SH-SY5Y (cell line): Measurements from ENCODE around the gene TSEN54.

Experiments
- GATA2 ChIP-seq: IDR thresholded peaks from 2 replicates; pipeline ENCODE4 v1.6.1; 2011; ENCODE audit warnings: mild to moderate bottlenecking, low read depth, low read length
- GATA3 ChIP-seq: IDR thresholded peaks from 2 replicates; pipeline ENCODE4 v1.6.1; 2011; ENCODE audit warnings: low read depth, mild to moderate bottlenecking, low read length, moderate library complexity

Gene TSEN54

DNA sequence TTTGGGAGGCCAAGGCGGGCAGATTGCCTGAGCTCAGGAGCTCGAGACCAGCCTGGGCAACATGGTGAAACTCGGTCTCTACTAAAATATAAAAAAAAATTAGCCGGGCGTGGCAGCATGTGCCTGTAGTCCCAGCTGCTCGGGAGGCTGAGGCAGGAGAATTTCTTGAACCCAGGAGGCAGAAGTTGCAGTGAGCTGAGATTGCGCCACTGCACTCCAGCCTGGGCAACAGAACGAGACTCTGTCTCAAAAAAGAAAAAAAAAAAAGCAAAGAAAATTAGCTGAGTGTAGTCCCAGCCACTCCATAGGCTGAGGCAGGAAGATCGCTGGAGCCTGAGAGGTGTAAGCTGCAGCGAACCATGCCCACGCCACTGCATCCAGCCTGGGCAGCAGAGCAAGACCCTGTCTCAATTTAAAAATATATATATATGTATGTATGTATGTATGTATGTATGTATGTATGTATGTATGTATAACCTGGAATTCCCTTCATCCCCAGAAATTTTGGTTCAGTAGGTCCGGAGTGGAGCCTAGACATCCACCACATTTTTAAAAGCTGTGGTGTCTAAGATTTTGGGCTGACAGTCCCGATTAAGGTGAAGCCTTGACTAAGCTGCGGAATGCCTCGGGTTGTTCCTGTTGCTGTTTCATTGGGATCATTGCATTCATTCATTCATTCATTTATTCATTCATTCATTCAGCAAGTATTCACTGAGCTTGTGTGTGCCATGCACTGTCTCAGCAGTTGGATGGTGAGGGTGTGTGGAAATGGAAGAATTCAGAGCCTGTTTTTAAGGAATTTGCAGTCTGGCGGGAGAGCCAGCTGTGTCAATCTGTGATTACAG lies 34.0 kb upstream of the TSEN54 start:
- TF ChIP-seq GATA3: no peak
- no peak for TF ChIP-seq GATA2

DNA sequence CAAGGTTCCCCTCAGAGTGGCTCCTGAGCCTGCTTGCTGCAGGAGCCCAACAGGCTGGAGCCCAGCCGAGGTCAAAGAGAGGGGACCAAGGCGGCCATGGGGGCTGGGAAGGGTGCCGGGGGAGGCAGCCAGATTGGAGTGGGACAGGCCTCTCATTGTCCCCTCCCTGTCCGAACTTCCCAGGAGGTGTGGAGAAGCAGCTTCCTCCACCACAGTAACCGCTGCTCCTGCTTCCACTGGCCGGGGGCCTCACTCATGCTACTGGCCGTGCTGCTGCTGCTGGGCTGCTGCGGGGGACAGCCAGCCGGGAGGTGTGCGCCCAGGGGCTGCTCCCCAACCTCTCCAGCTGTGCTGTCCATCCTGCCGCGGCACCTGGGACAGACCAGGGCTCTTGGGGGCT lies 30.6 kb upstream of the TSEN54 start:
- TF ChIP-seq GATA2 (no peak), GATA3 (no peak)

DNA sequence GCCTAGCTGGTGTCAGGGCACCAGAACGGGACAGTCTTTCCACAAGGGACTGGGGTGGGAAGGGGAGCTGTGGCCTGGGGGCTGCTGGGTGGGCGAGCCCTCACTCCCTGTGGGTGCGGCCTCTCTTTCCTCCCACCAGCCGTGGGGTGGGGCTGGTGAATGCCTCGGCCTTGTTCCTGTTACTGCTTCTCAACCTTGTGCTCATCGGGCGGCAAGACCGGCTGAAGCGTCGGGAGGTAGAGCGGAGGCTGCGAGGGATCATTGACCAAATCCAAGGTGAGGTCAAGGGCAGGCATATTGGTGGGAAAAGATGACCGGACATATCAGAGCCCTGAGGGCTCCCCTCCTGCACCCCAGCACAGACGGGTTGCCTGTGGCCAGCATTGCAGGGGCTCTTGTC lies 30.2 kb upstream of the TSEN54 start:
- TF ChIP-seq GATA3: no peak
- TF ChIP-seq GATA2: no peak

DNA sequence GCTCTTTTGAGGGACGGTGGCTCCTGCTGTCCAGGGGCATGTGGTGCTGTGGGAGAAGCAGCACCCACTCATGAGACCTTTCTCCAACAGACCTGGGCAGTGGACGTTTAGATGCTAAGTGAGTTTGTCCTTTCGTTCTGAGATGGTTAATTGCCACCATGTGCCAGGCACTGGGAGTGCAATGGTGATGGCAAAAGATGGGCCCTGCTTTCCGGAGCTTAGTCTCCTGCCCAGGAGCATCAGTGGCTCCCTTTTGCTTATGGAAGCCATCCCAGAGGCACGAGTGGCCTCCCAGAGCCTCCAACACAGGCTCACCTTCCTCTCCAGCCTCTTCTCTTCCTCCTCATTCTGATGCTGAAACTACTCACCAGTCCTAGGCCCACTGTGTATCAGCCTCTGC lies 29.4 kb upstream of the TSEN54 start:
- no peak for TF ChIP-seq GATA2
- TF ChIP-seq GATA3: no peak

DNA sequence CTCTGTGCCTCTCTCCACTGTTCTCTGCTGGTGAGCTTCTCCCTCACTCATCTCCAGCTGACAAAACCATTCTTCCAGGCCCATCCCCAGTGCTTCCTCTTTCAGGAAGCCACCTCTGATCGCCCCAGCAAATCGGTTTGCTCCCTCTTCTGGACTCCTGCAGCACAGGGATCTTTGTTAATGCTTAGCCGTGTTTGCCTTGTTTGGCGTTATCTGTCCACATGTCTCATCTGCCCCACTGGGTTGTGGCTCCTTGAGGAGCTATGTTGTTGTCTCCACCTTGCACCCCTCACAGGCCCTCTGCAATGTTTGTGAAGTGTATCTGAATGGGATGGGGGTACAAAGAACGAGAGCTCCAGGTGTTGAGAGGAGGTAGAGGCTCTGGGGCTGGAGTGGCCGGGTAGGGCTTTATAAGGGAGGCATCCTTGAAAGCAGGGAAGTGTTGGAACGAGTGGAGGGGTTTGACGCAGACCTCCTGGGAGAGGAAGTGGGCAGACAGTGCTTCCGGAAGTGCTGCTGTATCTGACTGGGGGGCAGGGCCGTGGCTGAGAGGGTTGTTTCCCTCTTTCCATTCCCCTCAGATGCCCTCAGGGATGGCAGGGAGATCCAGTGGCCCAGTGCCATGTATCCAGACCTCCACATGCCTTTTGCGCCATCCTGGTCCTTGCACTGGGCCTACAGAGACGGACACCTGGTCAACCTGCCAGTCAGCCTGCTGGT lies 28.8 kb upstream of the TSEN54 start:
- no peak for TF ChIP-seq GATA3
- no peak for TF ChIP-seq GATA2

DNA sequence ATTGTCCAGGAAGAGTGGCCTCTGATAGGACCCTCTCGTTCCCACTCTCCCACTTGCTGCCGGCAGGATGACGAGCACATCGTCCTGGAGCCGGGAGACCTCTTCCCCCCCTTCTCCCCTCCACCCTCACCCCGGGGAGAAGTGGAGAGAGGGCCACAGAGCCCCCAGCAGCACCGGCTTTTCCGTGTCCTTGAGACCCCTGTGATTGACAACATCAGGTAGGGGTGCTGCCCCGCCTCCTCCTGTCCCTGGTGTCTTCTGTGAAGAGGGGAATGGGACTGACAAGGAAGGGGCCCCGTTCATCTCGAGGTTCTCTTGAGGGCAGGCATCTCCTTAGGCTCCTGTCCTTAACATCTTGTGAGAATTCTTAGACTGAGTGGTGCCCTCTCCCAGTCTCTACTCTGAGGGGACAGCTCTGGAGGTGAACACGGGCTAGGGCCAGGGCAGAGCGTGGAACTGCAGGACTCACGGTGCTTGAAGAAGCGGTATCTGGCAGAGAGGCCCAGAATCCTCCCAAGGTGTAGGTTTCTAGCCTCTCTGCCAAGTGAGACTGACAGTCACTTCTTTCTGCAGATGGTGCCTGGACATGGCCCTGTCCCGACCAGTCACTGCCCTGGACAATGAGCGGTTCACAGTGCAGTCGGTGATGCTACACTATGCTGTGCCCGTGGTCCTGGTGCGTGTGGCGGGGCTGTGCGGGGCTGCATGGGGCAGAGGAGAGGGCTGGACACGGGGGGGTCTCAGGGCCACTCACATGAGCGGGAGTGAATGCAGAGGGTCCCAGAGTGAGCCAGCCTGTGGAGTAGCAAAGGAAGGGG lies 27.4 kb upstream of the TSEN54 start:
- TF ChIP-seq GATA2: no peak
- no peak for TF ChIP-seq GATA3

DNA sequence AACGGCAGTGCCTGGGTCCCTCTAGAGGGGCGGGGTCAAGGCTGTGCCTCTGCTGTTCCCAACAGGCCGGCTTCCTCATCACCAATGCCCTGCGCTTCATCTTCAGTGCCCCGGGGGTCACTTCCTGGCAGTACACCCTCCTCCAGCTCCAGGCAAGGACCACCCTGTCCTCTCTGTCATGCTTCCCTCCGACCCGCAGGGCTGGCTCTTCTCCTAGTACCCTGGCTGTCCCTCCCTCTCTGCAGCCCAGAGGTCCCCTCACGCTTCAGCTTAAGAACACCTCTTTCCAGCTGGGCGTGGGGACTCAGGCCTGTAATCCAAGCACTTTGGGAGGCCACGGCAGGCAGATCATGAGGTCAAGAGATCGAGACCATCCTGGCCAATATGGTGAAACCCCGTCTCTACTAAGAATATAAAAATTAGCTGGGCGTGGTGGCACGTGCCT lies 26.8 kb upstream of the TSEN54 start:
- no peak for TF ChIP-seq GATA2
- no peak for TF ChIP-seq GATA3

DNA sequence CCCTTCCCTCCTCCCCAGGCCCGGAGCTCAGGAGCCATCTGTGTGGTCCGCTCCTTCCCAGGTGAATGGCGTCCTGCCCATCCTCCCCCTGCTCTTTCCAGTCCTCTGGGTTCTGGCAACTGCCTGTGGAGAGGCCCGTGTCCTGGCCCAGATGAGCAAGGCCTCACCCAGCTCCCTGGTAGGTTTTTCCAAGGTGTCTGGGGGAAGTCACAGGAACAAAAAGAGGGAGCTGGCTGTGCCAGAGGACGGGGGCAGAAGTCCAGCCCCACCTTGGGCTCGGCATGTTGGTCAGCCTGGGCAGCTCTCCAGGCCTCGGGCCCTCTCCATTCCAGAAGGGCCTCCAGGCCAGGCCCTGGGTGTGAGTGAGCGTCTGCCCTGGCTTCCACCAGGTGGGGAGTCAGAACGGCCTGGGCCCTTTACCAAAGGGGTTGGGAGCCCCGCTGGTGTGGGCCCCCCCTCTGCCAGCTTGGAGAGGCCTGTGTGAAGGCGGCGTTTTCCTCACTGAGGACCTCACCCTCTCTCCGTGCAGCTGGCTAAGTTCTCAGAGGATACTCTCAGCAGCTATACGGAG lies 26.1 kb upstream of the TSEN54 start:
- TF ChIP-seq GATA3: no peak

DNA sequence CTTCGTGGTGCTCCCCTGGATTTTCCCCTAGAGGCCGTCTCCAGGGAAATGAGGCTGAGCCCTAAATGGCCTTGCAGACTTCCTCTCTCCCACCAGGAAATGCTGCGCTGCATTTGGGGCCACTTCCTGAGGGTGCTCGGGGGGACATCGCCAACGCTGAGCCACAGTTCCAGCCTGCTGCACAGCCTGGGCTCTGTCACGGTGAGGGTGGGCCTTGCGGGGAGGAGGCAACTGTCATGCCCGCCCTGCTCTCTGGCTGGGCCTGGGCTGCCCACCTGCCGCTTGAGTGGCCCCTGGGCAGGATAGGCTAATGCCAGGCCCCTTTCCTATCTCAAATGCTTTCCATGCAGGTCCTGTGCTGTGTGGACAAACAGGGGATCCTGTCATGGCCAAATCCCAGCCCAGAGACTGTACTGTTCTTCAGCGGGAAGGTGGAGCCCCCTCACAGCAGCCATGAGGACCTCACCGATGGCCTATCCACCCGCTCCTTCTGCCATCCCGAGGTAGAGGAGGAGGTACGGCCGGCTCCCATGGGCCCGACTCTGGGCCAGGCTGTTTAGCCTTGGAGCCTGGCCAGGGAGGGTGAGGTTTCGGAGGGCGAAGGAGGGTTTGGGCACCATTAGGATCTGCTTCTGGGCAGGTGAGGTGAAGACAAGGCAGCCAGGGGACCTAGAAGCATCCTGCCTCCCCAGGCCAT lies 25.2 kb upstream of the TSEN54 start:
- TF ChIP-seq GATA3: no peak
- TF ChIP-seq GATA2: no peak

DNA sequence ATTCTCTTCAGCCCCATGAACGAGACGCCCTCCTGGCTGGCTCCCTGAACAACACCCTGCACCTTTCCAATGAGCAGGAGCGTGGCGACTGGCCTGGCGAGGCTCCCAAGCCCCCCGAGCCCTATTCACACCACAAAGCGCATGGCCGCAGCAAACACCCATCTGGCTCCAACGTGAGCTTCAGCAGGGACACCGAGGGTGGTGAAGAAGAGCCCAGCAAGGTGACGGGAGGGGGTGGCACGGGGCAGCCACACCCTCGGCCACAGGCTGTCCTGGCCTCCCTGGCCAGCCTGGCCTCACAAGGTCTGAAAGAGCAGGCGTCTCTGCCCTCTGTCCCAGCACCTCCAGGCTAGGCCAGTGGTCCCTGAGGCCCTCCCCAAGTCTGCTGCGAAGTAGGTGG lies 24.6 kb upstream of the TSEN54 start:
- TF ChIP-seq GATA3: no peak
- TF ChIP-seq GATA2: no peak

DNA sequence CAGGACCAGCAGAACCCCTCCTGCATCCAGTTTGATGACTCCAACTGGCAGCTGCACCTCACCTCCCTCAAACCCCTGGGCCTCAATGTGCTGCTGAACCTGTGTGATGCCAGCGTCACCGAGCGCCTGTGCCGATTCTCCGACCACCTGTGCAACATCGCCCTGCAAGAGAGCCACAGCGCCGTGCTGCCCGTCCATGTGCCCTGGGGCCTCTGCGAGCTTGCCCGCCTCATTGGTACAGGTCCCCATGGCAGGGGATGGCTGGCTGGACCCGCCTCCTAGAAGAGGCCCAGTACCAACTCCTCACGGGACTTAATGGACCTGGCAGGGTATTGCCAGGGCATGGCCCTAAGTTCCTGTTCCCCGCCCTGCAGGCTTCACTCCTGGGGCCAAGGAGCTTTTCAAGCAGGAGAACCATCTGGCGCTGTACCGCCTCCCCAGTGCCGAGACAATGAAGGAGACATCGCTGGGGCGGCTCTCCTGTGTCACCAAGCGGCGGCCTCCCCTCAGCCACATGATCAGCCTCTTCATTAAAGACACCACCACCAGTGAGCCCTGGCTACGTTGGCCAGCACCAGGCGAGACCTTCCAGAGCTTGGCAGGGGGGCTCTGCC lies 23.7 kb upstream of the TSEN54 start:
- no peak for TF ChIP-seq GATA2
- no peak for TF ChIP-seq GATA3

DNA sequence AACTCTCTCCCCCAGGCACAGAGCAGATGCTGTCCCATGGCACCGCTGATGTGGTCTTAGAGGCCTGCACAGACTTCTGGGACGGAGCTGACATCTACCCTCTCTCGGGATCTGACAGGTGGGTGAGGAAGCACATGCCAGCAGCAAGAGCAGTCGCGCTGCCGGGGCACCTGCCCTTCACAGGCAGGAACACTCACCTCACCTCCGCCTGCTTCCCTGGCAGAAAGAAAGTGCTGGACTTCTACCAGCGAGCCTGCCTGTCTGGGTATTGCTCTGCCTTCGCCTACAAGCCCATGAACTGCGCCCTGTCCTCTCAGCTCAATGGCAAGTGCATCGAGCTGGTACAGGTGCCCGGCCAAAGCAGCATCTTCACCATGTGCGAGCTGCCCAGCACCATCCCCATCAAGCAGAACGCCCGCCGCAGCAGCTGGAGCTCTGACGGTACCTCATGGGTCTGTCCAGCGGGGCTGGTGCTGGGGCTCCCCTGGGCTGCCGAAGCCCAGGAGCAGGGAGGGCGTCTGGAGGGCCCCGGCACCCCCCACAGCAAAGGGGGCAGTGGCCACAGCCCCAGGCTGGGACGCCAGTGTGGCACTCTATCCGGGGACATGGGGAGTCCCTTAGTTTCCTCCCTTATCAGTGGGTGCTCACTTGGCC lies 22.7 kb upstream of the TSEN54 start:
- no peak for TF ChIP-seq GATA3
